DOHH2 (cell line): ENCODE data around the gene SLC9A9.

Experiments used
- CTCF ChIP-seq: fragments of 200-600 bp; sonication (generic); IDR thresholded peaks from one replicate; pipeline ENCODE4 v1.5.1; 2014; ENCODE audit warnings: antibody characterized with exemption, mild to moderate bottlenecking, low read depth, low read length; ENCODE audit not compliant: poor library complexity, severe bottlenecking
- EZH2phosphoT487 ChIP-seq: fragments of 200-600 bp; sonication (generic); IDR thresholded peaks from 2 replicates; pipeline ENCODE4 v1.6.1; 2017; ENCODE audit warnings: borderline replicate concordance, mild to moderate bottlenecking, antibody characterized with exemption, low read length, moderate library complexity, mixed read lengths

- TF ChIP-seq CTCF (no peak), EZH2phosphoT487 (no peak)
Observed at GRCh38 chr3:143578810-143579435, 269.3 kb downstream of the SLC9A9 start.
